HCT116 (cell line): ENCODE data around the gene RAMP3. TPM values are rescaled to one million over a fixed set of nuclear protein-coding genes. Genes with fewer than 3 reads are reported as not detected.

Experiments
- ATAC-seq: fragments of 200-7000 bp; cut with Tn5 transposase; 2 replicates; pipeline ENCODE4 v1.9.1; 2020; ENCODE audit warnings: mild to moderate bottlenecking, moderate library complexity
- BruUV-seq: library from RNA; stranded (reverse); fragments of 400-500 nt; replicated peaks from 2 replicates; lab custom pipeline; 2021; lab: Mats Ljungman, UMichigan
- CTCF ChIA-PET: fragments of 300-600 bp; sonication (Branson Sonifier 250); formaldehyde crosslinking; loops from one replicate; lab custom pipeline; 2021; ENCODE audit warnings: antibody characterized with exemption; lab: Charles Lee
- POLR2A ChIA-PET: fragments of 300-600, 350-600 bp; sonication (Branson Sonifier 250); formaldehyde crosslinking; loops from one replicate; lab custom pipeline; 2021; ENCODE audit warnings: antibody characterized with exemption; lab: Charles Lee
- RAD21 ChIA-PET, 2 experiments: fragments of 300-600 bp; sonication (Branson Sonifier 250); formaldehyde crosslinking; loops; one replicate each; lab custom pipeline; 2023; ENCODE audit warnings: low total read pairs in 2 of 2; ENCODE audit not compliant: uncharacterized antibody in 2 of 2, unreplicated experiment in 2 of 2, low non-redundant PET in 1 of 2; lab: Charles Lee
- DNase-seq: peaks from one replicate; pipeline ENCODE4 v3.0.0-alpha.2; 2010; ENCODE audit warnings: low read depth, low spot score
- H2AFZ ChIP-seq: fragments of 200-600 bp; shearing (Covaris generic), sonication (generic); 2 replicates; pipeline ENCODE4 v1.6.1; 2017; ENCODE audit warnings: low read depth, mixed run types, mixed read lengths, antibody characterized with exemption, low read length; ENCODE audit not compliant: poor library complexity, severe bottlenecking
- H3K27ac ChIP-seq: 2 replicates; pipeline ENCODE4 v1.5.1; 2012; ENCODE audit warnings: low read depth, low read length
- H3K27me3 ChIP-seq: fragments of 200-600 bp; sonication (generic); 2 replicates; pipeline ENCODE4 v1.6.1; 2016; ENCODE audit warnings: mixed run types, low read length, mixed read lengths; ENCODE audit not compliant: insufficient read depth
- H3K36me3 ChIP-seq, 2 experiments: fragments of 200-500 bp in 1 of 2; fragments of 200-600 bp in 1 of 2; sonication (Bioruptor generic) in 1 of 2; sonication (generic) in 1 of 2; 2 replicates each; pipeline versions ENCODE4 v1.5.1 to v1.6.1; 2014 to 2016; ENCODE audit warnings: low read length in 2 of 2, inconsistent platforms in 1 of 2, mixed read lengths in 1 of 2, mixed run types in 1 of 2; ENCODE audit not compliant: insufficient read depth in 2 of 2, control insufficient read depth in 1 of 2
- H3K4me1 ChIP-seq, 2 experiments: fragments of 200-600 bp in 1 of 2; sonication (generic) in 1 of 2; 2 replicates each; pipeline versions ENCODE4 v1.5.1 to v1.6.1; 2012 to 2017; ENCODE audit warnings: low read length in 2 of 2, inconsistent platforms in 1 of 2, mild to moderate bottlenecking in 1 of 2, mixed read lengths in 1 of 2, mixed run types in 1 of 2, moderate library complexity in 1 of 2; ENCODE audit not compliant: insufficient read depth in 2 of 2, control insufficient read depth in 1 of 2
- H3K4me2 ChIP-seq: fragments of 200-600 bp; sonication (generic); 2 replicates; pipeline ENCODE4 v1.6.1; 2017; ENCODE audit warnings: mixed run types, low read length, mixed read lengths
- H3K4me3 ChIP-seq, 2 experiments: fragments of 200-600 bp in 1 of 2; sonication (generic) in 1 of 2; replicated peaks in 1 of 2; 2 replicates each; pipeline ENCODE4 v1.5.1; 2011 to 2016; ENCODE audit warnings: low read length in 2 of 2, control low read depth in 1 of 2, low read depth in 1 of 2, mild to moderate bottlenecking in 1 of 2, mixed read lengths in 1 of 2, mixed run types in 1 of 2
- H3K79me2 ChIP-seq: fragments of 200-600 bp; sonication (generic); 2 replicates; pipeline ENCODE4 v1.6.1; 2017; ENCODE audit warnings: mild to moderate bottlenecking, mixed run types, low read length, moderate library complexity, mixed read lengths; ENCODE audit not compliant: insufficient read depth
- H3K9ac ChIP-seq: fragments of 200-600 bp; sonication (generic); 2 replicates; pipeline ENCODE4 v1.6.1; 2016; ENCODE audit warnings: low read length, mixed read lengths
- H3K9me2 ChIP-seq: fragments of 200-600 bp; sonication (generic), shearing (Covaris generic); 2 replicates; pipeline ENCODE4 v1.6.1; 2017; ENCODE audit warnings: mixed run types, mild to moderate bottlenecking, moderate library complexity; ENCODE audit not compliant: insufficient read depth
- H3K9me3 ChIP-seq, 2 experiments: fragments of 200-500 bp in 1 of 2; fragments of 200-600 bp in 1 of 2; sonication (Bioruptor generic) in 1 of 2; sonication (generic) in 1 of 2; 2 replicates each; pipeline ENCODE4 v1.6.1; 2014 to 2017; ENCODE audit warnings: low read length in 2 of 2, mixed read lengths in 2 of 2, inconsistent platforms in 1 of 2, low read depth in 1 of 2, mild to moderate bottlenecking in 1 of 2, mixed run types in 1 of 2, moderate library complexity in 1 of 2; ENCODE audit not compliant: control insufficient read depth in 1 of 2, insufficient read depth in 1 of 2
- H4K20me1 ChIP-seq: fragments of 200-600 bp; sonication (generic), shearing (Covaris generic); 2 replicates; pipeline ENCODE4 v1.6.1; 2017; ENCODE audit warnings: mixed run types, mild to moderate bottlenecking, moderate library complexity; ENCODE audit not compliant: insufficient read depth
- CEBPB ChIP-seq: IDR thresholded peaks from 2 replicates; pipeline ENCODE4 v1.6.1; 2012; ENCODE audit warnings: low read depth
- ELF1 ChIP-seq: IDR thresholded peaks from 2 replicates; pipeline ENCODE4 v1.6.1; 2012; ENCODE audit warnings: low read depth, borderline replicate concordance
- SP1 ChIP-seq: IDR thresholded peaks from 2 replicates; pipeline ENCODE4 v1.6.1; 2012; ENCODE audit warnings: low read depth
- YY1 ChIP-seq: IDR thresholded peaks from 2 replicates; pipeline ENCODE4 v1.6.1; 2011; ENCODE audit warnings: low read length, low read depth, moderate library complexity, mild to moderate bottlenecking; ENCODE audit not compliant: insufficient replicate concordance; ENCODE audit errors: extremely low read depth
- intact Hi-C: fragments of 100-400 bp; cut with micrococcal nuclease; formaldehyde crosslinking; loops from 2 replicates; pipeline ENCODE4 v1.10.0; 2022
- total RNA-seq: library from RNA; stranded (reverse); gene quantifications from one replicate; pipeline ENCODE4 v1.2.1, GENCODE V29; 2021; ENCODE audit not compliant: unreplicated experiment

The RAMP3 gene
- total RNA-seq, 1 experiment from 2014 or later, result not detected

DNA sequence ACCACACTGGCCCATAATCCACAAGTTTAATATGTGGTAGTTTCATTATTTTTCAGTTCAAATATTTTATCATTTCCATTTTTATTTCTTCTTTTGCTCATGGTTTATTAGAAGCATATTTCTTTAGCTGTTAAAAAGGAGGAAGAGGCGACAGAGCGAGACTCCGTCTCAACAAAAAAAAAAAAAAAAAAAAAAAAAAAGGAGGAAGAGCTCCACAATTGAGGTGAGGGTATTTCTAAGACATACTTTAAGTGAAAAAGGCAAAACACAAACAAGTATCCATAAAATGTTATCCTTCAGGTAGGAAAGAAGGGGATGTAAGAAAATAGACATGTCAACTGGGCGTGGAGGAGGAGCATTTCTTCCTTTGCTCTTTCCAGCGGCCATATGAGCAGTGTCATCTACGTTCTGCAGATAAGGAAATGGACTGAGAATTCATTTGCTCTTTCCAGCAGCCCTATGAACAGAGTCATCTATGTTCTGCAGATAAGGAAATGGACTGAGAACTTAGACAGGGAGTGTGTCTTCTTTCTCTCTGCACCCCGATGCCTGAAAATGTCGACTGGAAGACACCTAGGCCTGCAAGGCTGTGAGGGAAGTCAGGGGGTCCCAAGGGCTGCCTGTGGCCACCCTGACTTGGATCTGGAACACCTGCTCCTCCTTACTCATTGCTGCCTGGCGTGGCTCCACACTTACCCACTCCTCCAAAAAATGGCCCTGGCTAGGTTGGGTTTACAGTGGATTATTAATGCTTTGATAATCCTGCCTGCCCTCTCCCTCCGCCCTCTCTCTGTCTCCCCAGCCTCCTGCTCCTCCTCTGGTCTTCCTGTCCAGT lies 18.9 kb upstream of the RAMP3 start:
- POLR2A ChIA-PET, result no interaction called here
- intact Hi-C loops, result loop anchor here (5.0 kb wide), 2 partner anchors 216 to 896 kb away; no protein-coding TSS in a partner anchor

DNA sequence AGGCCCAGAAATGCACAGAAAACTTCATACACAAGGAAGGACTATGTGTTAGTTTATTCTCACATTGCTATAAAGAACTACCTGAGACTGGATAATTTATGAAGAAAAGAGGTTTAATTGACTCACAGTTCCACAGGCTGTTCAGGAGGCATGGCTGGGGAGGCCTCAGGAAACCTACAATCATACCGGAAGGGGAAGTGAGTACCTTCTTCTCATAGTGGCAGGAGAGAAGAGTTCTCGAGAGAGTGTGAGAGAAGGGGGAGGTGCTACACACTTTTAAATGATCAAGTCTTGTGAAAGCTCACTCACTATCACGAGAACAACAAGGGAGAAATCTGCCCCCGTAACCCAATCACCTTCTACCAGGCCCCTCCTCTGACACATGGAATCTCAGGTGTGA lies 16.8 kb upstream of the RAMP3 start:
- no peak overlapping the region for H3K9ac ChIP-seq
- ChIA-PET RAD21 (no interaction called here), POLR2A (no interaction called here), CTCF (no interaction called here)
- H3K4me2 ChIP-seq, result no peak overlapping the region
- no peak for DNase-seq
- H3K27ac ChIP-seq, result no peak overlapping the region
- H3K79me2 ChIP-seq, result no peaks in the 10 kb centered on the region
- no peaks in the 10 kb centered on the region for H3K9me3 ChIP-seq
- TF ChIP-seq YY1 (no peak), CEBPB (no peak)
- H3K4me3 ChIP-seq, result no peak overlapping the region
- no peaks in the 10 kb centered on the region for H3K27me3 ChIP-seq
- H2AFZ ChIP-seq, result no peak overlapping the region
- no peaks in the 10 kb centered on the region for H3K9me2 ChIP-seq
- no TSS peak for BruUV-seq
- H3K36me3 ChIP-seq, result no peaks in the 10 kb centered on the region
- no peaks in the 10 kb centered on the region for H4K20me1 ChIP-seq
- H3K4me1 ChIP-seq, result no peaks in the 10 kb centered on the region
- ATAC-seq, result no peak
- intact Hi-C loops, result no loop called here

More for the DNA sequence above, 18.9 kb upstream of the RAMP3 start:
- Histone ChIP-seq H3K9ac (no peak overlapping the region), H3K79me2 (no peaks in the 10 kb centered on the region), H3K36me3 (no peaks in the 10 kb centered on the region), H3K27me3 (no peaks in the 10 kb centered on the region), H3K4me2 (no peak overlapping the region), H3K4me1 (no peaks in the 10 kb centered on the region), H3K27ac (no peak overlapping the region), H3K4me3 (no peak overlapping the region), H2AFZ (no peak overlapping the region), H4K20me1 (no peaks in the 10 kb centered on the region), H3K9me2 (no peaks in the 10 kb centered on the region), H3K9me3 (no peaks in the 10 kb centered on the region)
- no peak for DNase-seq
- TF ChIP-seq SP1 (no peak), ELF1 (no peak), CEBPB (no peak)
- ChIA-PET CTCF (interaction anchor here (4.2 kb wide), 1 partner anchor 165 kb away, joined by 114 read pairs; no protein-coding TSS in a partner anchor), RAD21 (interaction anchor here in 1 of 2 experiments (1.5 kb wide), 1 partner anchor 165 kb away, joined by 5 read pairs; no protein-coding TSS in a partner anchor)
- BruUV-seq, result no TSS peak
- ATAC-seq, result no peak
